H1 (cell line): Measurements from ENCODE around the gene LYPD6. TPM values are rescaled to one million over a fixed set of nuclear protein-coding genes. Genes with fewer than 3 reads are reported as not detected.

Experiments used
- CTCF ChIA-PET: fragments of 300-600 bp; sonication (Branson Sonifier 250); formaldehyde crosslinking; loops from one replicate; lab custom pipeline; 2021; ENCODE audit not compliant: partially characterized antibody; lab: Charles Lee
- POLR2A ChIA-PET: fragments of 300-600 bp; sonication (Branson Sonifier 250); formaldehyde crosslinking; loops from one replicate; lab custom pipeline; 2021; ENCODE audit warnings: inconsistent platforms; ENCODE audit not compliant: partially characterized antibody; lab: Charles Lee
- DNase-seq, 2 experiments: peaks; one replicate each; pipeline versions ENCODE4 v3.0.0 to v3.0.0-alpha.2; 2010 to 2022; ENCODE audit warnings: low spot score in 2 of 2, low read depth in 1 of 2, mixed read lengths in 1 of 2
- FAIRE-seq: peaks from 2 replicates; lab custom pipeline; 2011; peaks lifted over from hg19 to GRCh38; lab: Jason Lieb, UNC
- H2AFZ ChIP-seq: 2 replicates; pipeline ENCODE4 v1.8.1; 2012; ENCODE audit warnings: low read length, inconsistent platforms
- H2AK5ac ChIP-seq: 2 replicates; pipeline ENCODE4 v1.6.1; 2013; ENCODE audit warnings: low read depth, low read length
- H2BK120ac ChIP-seq: replicated peaks from 2 replicates; pipeline ENCODE3; 2013; ENCODE audit warnings: low read depth, low read length, inconsistent platforms
- H2BK12ac ChIP-seq: 2 replicates; pipeline ENCODE4 v1.6.1; 2013; ENCODE audit warnings: low read depth, low read length
- H2BK15ac ChIP-seq: 2 replicates; pipeline ENCODE4 v1.6.1; 2013; ENCODE audit warnings: low read length
- H2BK20ac ChIP-seq: 2 replicates; pipeline ENCODE4 v1.6.1; 2013; ENCODE audit warnings: low read length
- H2BK5ac ChIP-seq: 2 replicates; pipeline ENCODE4 v1.6.1; 2013; ENCODE audit warnings: low read depth, low read length
- H3K14ac ChIP-seq: 2 replicates; pipeline ENCODE4 v1.6.1; 2013; ENCODE audit warnings: inconsistent platforms; ENCODE audit not compliant: insufficient read length
- H3K18ac ChIP-seq: 2 replicates; pipeline ENCODE4 v1.6.1; 2013; ENCODE audit warnings: low read length; ENCODE audit errors: extremely low read depth
- H3K23ac ChIP-seq: 2 replicates; pipeline ENCODE4 v1.6.1; 2013; ENCODE audit warnings: inconsistent platforms; ENCODE audit not compliant: insufficient read length
- H3K23me2 ChIP-seq: 2 replicates; pipeline ENCODE4 v1.6.1; 2013; ENCODE audit warnings: low read depth, low read length
- H3K27ac ChIP-seq: 2 replicates; pipeline ENCODE4 v1.6.1; 2011; ENCODE audit warnings: low read depth, low read length, inconsistent platforms
- H3K27me3 ChIP-seq, 4 experiments: replicated peaks in 1 of 4; 1 replicate in 1 of 4; 2 replicates in 3 of 4; pipeline versions ENCODE4 v1.6.1 to v1.8.1; 2011 to 2013; ENCODE audit warnings: low read length in 3 of 4, mild to moderate bottlenecking in 3 of 4, inconsistent platforms in 2 of 4, mixed read lengths in 2 of 4, moderate library complexity in 1 of 4; ENCODE audit not compliant: control insufficient read depth in 3 of 4, insufficient read depth in 3 of 4; ENCODE audit errors: extremely low read depth in 1 of 4
- H3K36me3 ChIP-seq, 4 experiments: 2 replicates each; pipeline versions ENCODE4 v1.6.1 to v1.8.1; 2011 to 2013; ENCODE audit warnings: mild to moderate bottlenecking in 4 of 4, low read length in 3 of 4, moderate library complexity in 2 of 4, control low read depth in 1 of 4, inconsistent platforms in 1 of 4; ENCODE audit not compliant: insufficient read depth in 4 of 4, control insufficient read depth in 2 of 4
- H3K4ac ChIP-seq: replicated peaks from 2 replicates; pipeline ENCODE3; 2013; ENCODE audit warnings: low read length, low read depth, mixed read lengths, inconsistent platforms; ENCODE audit not compliant: insufficient read length
- H3K4me1 ChIP-seq, 4 experiments: replicated peaks in 1 of 4; 1 replicate in 1 of 4; 2 replicates in 3 of 4; pipeline versions ENCODE4 v1.6.1 to v1.8.1; 2011 to 2013; ENCODE audit warnings: low read length in 3 of 4, inconsistent platforms in 2 of 4, mixed read lengths in 1 of 4; ENCODE audit not compliant: insufficient read depth in 4 of 4, control insufficient read depth in 3 of 4
- H3K4me2 ChIP-seq, 2 experiments: 2 replicates each; pipeline versions ENCODE4 v1.6.1 to v1.8.1; 2011 to 2013; ENCODE audit warnings: low read depth in 2 of 2, low read length in 2 of 2, control low read depth in 1 of 2, inconsistent platforms in 1 of 2, mild to moderate bottlenecking in 1 of 2; ENCODE audit not compliant: insufficient read depth in 1 of 2
- H3K4me3 ChIP-seq, 4 experiments: fragments of 200-600, 300-600 bp in 1 of 4; sonication (generic), shearing (Covaris generic), sonication (Bioruptor Twin) in 1 of 4; 2 replicates each; pipeline versions ENCODE4 v1.5.1 to v1.8.1; 2011 to 2016; ENCODE audit warnings: low read length in 4 of 4, low read depth in 3 of 4, control low read depth in 2 of 4, inconsistent platforms in 2 of 4, mild to moderate bottlenecking in 2 of 4, mixed read lengths in 1 of 4, moderate library complexity in 1 of 4; ENCODE audit not compliant: insufficient read depth in 2 of 4; ENCODE audit errors: extremely low read depth in 1 of 4
- H3K56ac ChIP-seq: replicated peaks from 2 replicates; pipeline ENCODE3; 2013; ENCODE audit warnings: low read depth, mild to moderate bottlenecking, mixed read lengths, low read length, inconsistent platforms; ENCODE audit not compliant: insufficient read length
- H3K79me1 ChIP-seq: 2 replicates; pipeline ENCODE4 v1.6.1; 2013; ENCODE audit warnings: low read depth, low read length, control low read depth
- H3K79me2 ChIP-seq, 2 experiments: 2 replicates each; pipeline versions ENCODE4 v1.6.1 to v1.8.1; 2012 to 2013; ENCODE audit warnings: low read length in 2 of 2, mild to moderate bottlenecking in 2 of 2, inconsistent platforms in 1 of 2; ENCODE audit not compliant: insufficient read depth in 2 of 2, control insufficient read depth in 1 of 2
- H3K9ac ChIP-seq, 4 experiments: replicated peaks in 1 of 4; 1 replicate in 1 of 4; 2 replicates in 3 of 4; pipeline versions ENCODE4 v1.6.1 to v1.8.1; 2011 to 2013; ENCODE audit warnings: low read depth in 3 of 4, low read length in 3 of 4, control low read depth in 2 of 4, mild to moderate bottlenecking in 2 of 4, moderate library complexity in 2 of 4, inconsistent platforms in 1 of 4; ENCODE audit errors: extremely low read depth in 1 of 4
- H3K9me3 ChIP-seq, 2 experiments: 2 replicates each; pipeline versions ENCODE4 v1.6.1 to v1.8.1; 2012 to 2013; ENCODE audit warnings: mild to moderate bottlenecking in 2 of 2, moderate library complexity in 2 of 2, control low read depth in 1 of 2, inconsistent platforms in 1 of 2, low read depth in 1 of 2, low read length in 1 of 2, mixed read lengths in 1 of 2; ENCODE audit not compliant: insufficient read depth in 2 of 2
- H4K20me1 ChIP-seq, 2 experiments: replicated peaks in 1 of 2; 2 replicates each; pipeline versions ENCODE3 to v1.8.1; 2011 to 2013; ENCODE audit warnings: inconsistent platforms in 2 of 2, low read length in 2 of 2, mild to moderate bottlenecking in 1 of 2; ENCODE audit not compliant: insufficient read depth in 2 of 2, control insufficient read depth in 1 of 2
- H4K5ac ChIP-seq: 2 replicates; pipeline ENCODE4 v1.6.1; 2013; ENCODE audit warnings: low read length, low read depth, mixed read lengths, inconsistent platforms; ENCODE audit not compliant: insufficient read length
- H4K8ac ChIP-seq: 2 replicates; pipeline ENCODE4 v1.8.0; 2013; ENCODE audit warnings: mild to moderate bottlenecking, moderate library complexity, low read length, inconsistent platforms; ENCODE audit not compliant: insufficient read depth; ENCODE audit errors: extremely low read depth
- H4K91ac ChIP-seq: replicated peaks from 2 replicates; pipeline ENCODE3; 2013; ENCODE audit warnings: low read length, mixed read lengths, inconsistent platforms; ENCODE audit not compliant: insufficient read length
- HDAC6 ChIP-seq: IDR thresholded peaks from one replicate; pipeline ENCODE4 v1.7.1; 2012; ENCODE audit warnings: low read depth, mild to moderate bottlenecking, inconsistent platforms, low read length, moderate library complexity
- JUND ChIP-seq: IDR thresholded peaks from 2 replicates; pipeline ENCODE4 v1.6.1; 2011; ENCODE audit warnings: mild to moderate bottlenecking, improper control_type of control experiment, low read length
- NANOG ChIP-seq: IDR thresholded peaks from 2 replicates; pipeline ENCODE4 v1.6.1; 2011; ENCODE audit warnings: low read length, low read depth, mild to moderate bottlenecking, inconsistent platforms; ENCODE audit not compliant: insufficient read depth, poor library complexity, severe bottlenecking
- RNF2 ChIP-seq: fragments of 200-900, 300-1000 bp; sonication (generic); IDR thresholded peaks from 2 replicates; pipeline ENCODE4 v1.7.1; 2016; ENCODE audit warnings: borderline replicate concordance, low read depth, mild to moderate bottlenecking, antibody characterized with exemption, low read length; ENCODE audit not compliant: poor library complexity, severe bottlenecking; ENCODE audit errors: missing control alignments
- SP1 ChIP-seq: IDR thresholded peaks from 2 replicates; pipeline ENCODE4 v1.6.1; 2011; ENCODE audit warnings: low read depth, low read length
- SP4 ChIP-seq: IDR thresholded peaks from 2 replicates; pipeline ENCODE4 v1.6.1; 2012; ENCODE audit warnings: low read length, inconsistent platforms
- WGBS, 2 experiments: shearing (Covaris generic) in 1 of 2; methylation state at CpG; one replicate each; pipeline versions ENCODE4 v1.1.6 to v1.1.7; 2013 to 2015; ENCODE audit warnings: low lambda C conversion rate in 2 of 2, mixed read lengths in 2 of 2, inconsistent platforms in 1 of 2, low coverage in 1 of 2, missing lambda C conversion rate in 1 of 2; ENCODE audit not compliant: insufficient replicate concordance in 2 of 2, insufficient coverage in 1 of 2, insufficient read length in 1 of 2; ENCODE audit errors: extremely low coverage in 1 of 2, missing lambda C conversion rate in 1 of 2; 5-methylcytosine and 5-hydroxymethylcytosine counted together
- polyA plus RNA-seq, 7 experiments: library from polyadenylated mRNA; depleted of rRNA in 3 of 7; stranded (reverse) in 5 of 7; unstranded in 2 of 7; fragments of >200 nt in 5 of 7; fragments of 200-250 nt in 2 of 7; gene quantifications; 1 replicate in 5 of 7; 2 replicates in 1 of 7; 4 replicates in 1 of 7; pipeline versions ENCODE4 v1.2.1 to v1.2.3, GENCODE V29; 2011 to 2013; ENCODE audit warnings: missing spikeins in 2 of 7, mixed read lengths in 2 of 7
- total RNA-seq: library from RNA; stranded (reverse); fragmentation: NEBNext Ultra II Directional; extraction: Animal tissue kit (Norgen Biotek cat#: 25700); gene quantifications from 2 replicates; pipeline ENCODE4 v1.2.1, GENCODE V29; 2021

LYPD6 gene
- total and polyA plus RNA-seq, 2 of the 8 experiments (the other 6 are each of a cell fraction or from before 2014, with no cell fraction given): 5.6 to 8.9 TPM

DNA sequence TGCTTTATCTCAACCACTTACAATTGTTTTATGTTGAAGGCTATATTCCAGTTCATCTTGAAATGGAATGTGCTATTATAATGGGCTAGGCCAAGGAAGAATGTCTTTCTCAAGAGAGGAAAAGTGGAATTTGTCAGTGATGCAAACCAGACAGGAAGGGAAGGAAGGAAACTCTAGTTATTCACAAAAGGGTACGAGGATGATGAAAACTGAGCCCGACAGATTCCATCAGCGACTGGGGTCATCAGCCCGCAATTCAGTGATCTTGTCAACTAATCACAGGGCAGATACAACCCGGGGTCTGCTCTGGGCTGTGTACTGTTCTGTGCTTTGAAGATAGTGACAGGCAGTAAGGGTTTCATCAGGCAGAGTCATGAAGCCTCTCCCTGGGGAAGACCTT is 23.4 kb upstream of the LYPD6 start:
- no peak overlapping the region for H2BK5ac ChIP-seq
- H2BK15ac ChIP-seq: no peak overlapping the region
- H3K27ac ChIP-seq: no peak overlapping the region
- no peak overlapping the region for H2AK5ac ChIP-seq
- no peak overlapping the region for H2BK20ac ChIP-seq
- H3K9ac ChIP-seq: no peak overlapping the region
- 73% methylated on average over 5 of the region's 5 CpGs; no CpG with 5 or more reads in 1 of the 2 experiments for WGBS, 2 experiments
- no peak overlapping the region for H2BK12ac ChIP-seq
- no peaks in the 10 kb centered on the region for H3K79me1 ChIP-seq
- no peak overlapping the region for H4K8ac ChIP-seq
- H3K4me1 ChIP-seq: no peaks in the 10 kb centered on the region
- H3K14ac ChIP-seq: no peak overlapping the region
- no peaks in the 10 kb centered on the region for H3K79me2 ChIP-seq
- H3K9me3 ChIP-seq: no peaks in the 10 kb centered on the region
- no peak overlapping the region for H3K56ac ChIP-seq
- ChIA-PET CTCF (no interaction called here), POLR2A (no interaction called here)
- no peak overlapping the region for H4K5ac ChIP-seq
- H3K27me3 ChIP-seq: no peaks in the 10 kb centered on the region
- H3K36me3 ChIP-seq: no peaks in the 10 kb centered on the region
- H3K4ac ChIP-seq: no peak overlapping the region
- no peak overlapping the region for H3K4me3 ChIP-seq
- H3K23ac ChIP-seq: no peak overlapping the region
- H4K91ac ChIP-seq: no peak overlapping the region
- no peaks in the 10 kb centered on the region for H4K20me1 ChIP-seq
- DNase-seq: no peak
- H3K18ac ChIP-seq: no peak overlapping the region
- H2BK120ac ChIP-seq: no peak overlapping the region
- FAIRE-seq: no peak
- H3K23me2 ChIP-seq: no peaks in the 10 kb centered on the region
- H3K4me2 ChIP-seq: no peak overlapping the region
- no peak overlapping the region for H2AFZ ChIP-seq
- TF ChIP-seq SP1 (no peak), JUND (no peak), RNF2 (no peak), HDAC6 (no peak), NANOG (no peak), SP4 (no peak)
